NCI-H345 treated with DMSO at 0.1 percent for 48 hours (cell line): ENCODE results near the gene DYNC2LI1.
A peak's percentile ranks its signal among the peaks of the same experiment; 100 is the strongest.

ENCODE experiments used
- DNase-seq: peaks from one replicate; lab custom pipeline; 2025; ENCODE audit not compliant: unreplicated experiment; lab: John Stamatoyannopoulos, UW

The DYNC2LI1 gene

GRCh38 chr2:43812947-43813346, 39.1 kb downstream of the DYNC2LI1 start:
- no peak for DNase-seq

GRCh38 chr2:43814711-43815110, 40.9 kb downstream of the DYNC2LI1 start:
- no peak for DNase-seq

- DNase-seq, result no peak
Observed at GRCh38 chr2:43818761-43819160, 44.9 kb downstream of the DYNC2LI1 start.

- DNase-seq, result no peak
Observed at GRCh38 chr2:43819491-43820163, 45.8 kb downstream of the DYNC2LI1 start.

- no peak for DNase-seq
Observed at GRCh38 chr2:43822839-43823238, 49.0 kb downstream of the DYNC2LI1 start.

- no peak for DNase-seq
Observed at GRCh38 chr2:43823751-43824150, 49.9 kb downstream of the DYNC2LI1 start.

GRCh38 chr2:43824512-43824911, 50.7 kb downstream of the DYNC2LI1 start:
- DNase-seq, result no peak

GRCh38 chr2:43824951-43825493, 51.2 kb downstream of the DYNC2LI1 start:
- DNase-seq, result no peak

- DNase-seq, result no peak
Observed at GRCh38 chr2:43825841-43826240, 52.0 kb downstream of the DYNC2LI1 start.

GRCh38 chr2:43826305-43827250, 52.7 kb downstream of the DYNC2LI1 start:
- no peak for DNase-seq

GRCh38 chr2:43831543-43832294, 57.9 kb downstream of the DYNC2LI1 start:
- DNase-seq, result peak; percentile 14

- DNase-seq, result no peak
Observed at GRCh38 chr2:43832457-43832856, 58.6 kb downstream of the DYNC2LI1 start.

GRCh38 chr2:43837033-43837432, 63.2 kb downstream of the DYNC2LI1 start:
- DNase-seq, result no peak

- DNase-seq, result no peak
Observed at GRCh38 chr2:43837831-43838559, 64.2 kb downstream of the DYNC2LI1 start.

- no peak for DNase-seq
Observed at GRCh38 chr2:43838560-43839267, 64.9 kb downstream of the DYNC2LI1 start, which contains the start of the genes ABCG5 and ABCG8. Gene ABCG5, minus strand, starts transcription at chr2:43838839. Its CDS starts 160 bp downstream, at chr2:43838679. Gene ABCG8, plus strand, starts transcription at chr2:43838971. Its CDS starts 83 bp downstream, at chr2:43839054.

GRCh38 chr2:43839776-43840564, 66.1 kb downstream of the DYNC2LI1 start:
- DNase-seq, result no peak

- no peak for DNase-seq
Observed at GRCh38 chr2:43840965-43841364, 67.1 kb downstream of the DYNC2LI1 start.

- no peak for DNase-seq
Observed at GRCh38 chr2:43841949-43842865, 68.4 kb downstream of the DYNC2LI1 start.
